DMS79 treated with DMSO at 0.1 percent for 48 hours (cell line): ENCODE data around the gene OR52B2.

ENCODE experiments used
- DNase-seq: peaks from one replicate; lab custom pipeline; 2025; lab: John Stamatoyannopoulos, UW

Gene OR52B2

DNA sequence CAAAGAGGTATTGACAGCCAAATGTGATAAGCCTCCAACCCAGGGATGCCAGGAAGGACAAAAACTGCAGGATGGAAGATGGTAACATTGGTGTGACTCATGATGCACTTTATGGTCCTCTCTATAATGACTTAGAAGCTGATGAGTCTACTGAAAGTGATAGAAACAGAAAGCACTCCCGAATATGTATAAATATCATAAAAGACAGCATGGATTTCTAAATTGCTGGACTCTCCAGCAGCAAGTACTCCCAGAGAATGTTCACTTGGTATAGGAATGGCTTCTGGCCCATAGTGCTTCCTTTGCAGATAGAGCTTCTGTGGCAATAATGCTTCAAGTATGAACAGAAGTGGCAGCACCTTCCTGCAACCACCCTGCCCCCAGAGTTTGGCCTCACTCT, at the start of gene OR52B2:
Gene OR52B2 (minus strand): TSS at position 101 of the 400 bp plus-strand sequence. CDS start 0 bp downstream, at position 101.
- DNase-seq, result no peak

DNA sequence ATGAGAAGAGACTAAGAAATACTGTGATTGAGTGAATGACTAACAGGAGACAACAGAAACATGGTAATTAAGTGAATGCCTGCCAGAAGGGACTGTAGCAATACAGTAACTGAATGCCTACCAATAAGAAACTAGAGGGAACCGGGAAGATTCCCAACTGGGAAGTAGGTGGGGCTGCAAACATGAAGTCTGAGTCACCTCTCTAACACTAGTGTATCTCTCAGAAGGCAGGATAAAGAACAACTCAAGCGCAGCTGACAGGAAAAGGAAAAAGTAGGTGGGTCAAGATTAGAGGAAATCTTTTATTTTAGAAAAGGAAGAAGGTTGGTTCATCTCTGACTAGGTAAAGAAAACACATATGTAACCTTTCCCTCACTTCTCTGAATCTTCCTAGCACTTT, 49.2 kb upstream of the OR52B2 start:
- no peak for DNase-seq

DNA sequence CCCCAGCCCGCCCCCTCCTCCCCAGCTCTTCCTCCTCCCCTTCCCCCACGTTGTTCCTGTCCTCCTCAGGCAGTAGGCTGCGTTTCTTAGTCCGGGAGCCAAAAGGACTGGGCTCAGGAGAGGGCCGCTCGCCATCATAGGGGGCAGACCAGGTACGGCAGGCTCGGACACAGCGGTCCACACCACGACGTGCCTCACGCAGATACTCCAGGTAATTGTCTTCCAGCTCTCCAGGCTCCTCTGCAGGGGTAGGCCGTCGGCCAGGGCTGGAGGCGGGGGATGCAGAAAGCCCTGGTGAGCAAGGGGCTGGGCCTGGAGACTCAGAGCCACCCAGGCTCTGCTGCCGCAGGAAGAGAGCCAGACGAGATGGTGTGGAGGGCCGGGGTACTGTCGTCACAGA, 47.6 kb upstream of the OR52B2 start:
- no peak for DNase-seq

DNA sequence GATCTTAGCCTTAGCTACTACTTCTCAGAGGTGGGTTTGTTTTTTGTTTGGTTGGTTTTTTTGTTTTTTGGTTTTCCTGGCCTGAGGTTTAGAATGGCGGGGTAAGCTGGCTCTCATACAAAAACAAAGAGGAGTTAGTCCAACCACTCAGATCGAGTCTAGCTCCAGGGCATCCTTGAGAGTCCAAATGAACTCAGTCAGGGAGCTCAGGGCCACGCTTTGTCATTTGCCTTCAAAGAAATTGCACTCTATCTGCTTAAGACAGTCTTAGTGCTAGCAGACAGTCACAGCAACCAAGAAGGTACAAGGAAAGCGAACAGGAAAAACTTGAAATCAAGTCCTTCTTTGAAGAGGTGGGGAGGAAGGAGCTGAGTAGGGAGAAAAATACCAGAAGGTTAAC, 46.4 kb upstream of the OR52B2 start:
- DNase-seq, result no peak

DNA sequence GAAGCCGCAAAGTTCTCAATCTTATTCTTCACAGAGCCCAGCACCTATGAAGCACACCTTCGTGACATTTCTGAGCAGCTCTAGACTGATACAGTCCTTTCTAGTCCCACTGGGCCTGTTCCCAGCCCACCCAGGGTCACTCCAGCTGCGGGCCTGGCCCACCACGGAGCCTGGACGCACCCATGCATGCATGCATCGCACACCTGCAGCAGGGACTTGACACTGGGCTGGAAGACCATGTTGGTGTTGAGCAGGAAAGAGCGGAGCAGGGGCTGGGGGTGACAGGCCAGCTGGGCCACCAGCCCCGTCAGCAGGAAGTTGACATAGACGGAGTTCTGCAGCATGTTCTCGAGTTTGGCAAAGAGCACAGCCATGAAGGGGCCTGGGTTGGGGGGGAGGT, 44.4 kb upstream of the OR52B2 start:
- no peak for DNase-seq

DNA sequence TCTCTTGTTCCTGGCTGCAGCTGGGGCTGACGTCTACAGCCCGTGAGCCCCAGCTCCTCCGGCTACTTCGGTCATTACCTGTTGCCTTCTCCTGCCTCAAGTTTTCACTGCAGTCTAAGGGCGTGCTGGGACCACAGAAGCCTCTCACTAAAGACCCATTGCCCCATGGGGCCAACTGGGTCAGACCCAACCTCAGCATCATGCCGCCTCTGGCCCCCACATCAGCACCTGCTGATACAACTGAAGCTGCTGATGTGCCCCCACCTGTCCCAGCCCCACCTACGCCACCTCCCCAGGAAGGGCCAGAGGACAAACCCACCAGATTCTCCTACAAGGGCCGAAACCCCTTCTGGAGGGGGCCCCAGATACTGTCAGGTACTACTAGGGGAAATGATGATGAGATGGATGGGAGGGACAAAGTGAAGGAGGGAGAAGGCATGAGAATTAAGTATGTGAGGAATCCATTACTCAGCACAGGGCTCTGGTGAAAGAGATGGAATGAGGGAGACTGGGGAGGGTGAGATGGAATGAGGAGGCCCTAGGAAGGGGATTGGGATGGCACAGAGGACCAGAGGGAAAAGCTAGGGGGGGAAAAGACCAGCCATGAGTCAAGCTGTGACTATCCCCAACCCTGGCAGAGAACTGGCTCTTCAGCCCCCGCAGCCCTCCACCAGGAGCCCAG, 40.3 kb upstream of the OR52B2 start:
- DNase-seq, result no peak

DNA sequence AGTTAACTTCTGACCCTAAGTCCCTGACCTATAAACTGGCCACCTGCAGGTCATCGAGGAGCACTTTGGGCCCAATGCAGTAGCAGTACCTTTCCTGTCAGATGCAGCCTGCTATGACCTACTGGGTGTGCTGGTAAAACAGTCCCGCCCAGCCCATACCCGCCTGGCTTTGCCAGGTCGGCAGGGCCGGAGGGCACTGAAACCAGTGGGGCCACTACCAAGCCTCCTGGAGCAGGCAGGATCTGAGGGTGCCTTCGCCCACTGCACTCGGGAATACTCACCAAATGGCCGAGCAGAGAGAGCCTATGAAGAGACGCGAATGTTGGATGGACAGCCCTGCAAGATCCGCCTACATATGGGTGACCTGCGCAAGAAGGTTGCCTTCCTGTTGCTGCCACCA, 39.7 kb upstream of the OR52B2 start:
- DNase-seq, result no peak

DNA sequence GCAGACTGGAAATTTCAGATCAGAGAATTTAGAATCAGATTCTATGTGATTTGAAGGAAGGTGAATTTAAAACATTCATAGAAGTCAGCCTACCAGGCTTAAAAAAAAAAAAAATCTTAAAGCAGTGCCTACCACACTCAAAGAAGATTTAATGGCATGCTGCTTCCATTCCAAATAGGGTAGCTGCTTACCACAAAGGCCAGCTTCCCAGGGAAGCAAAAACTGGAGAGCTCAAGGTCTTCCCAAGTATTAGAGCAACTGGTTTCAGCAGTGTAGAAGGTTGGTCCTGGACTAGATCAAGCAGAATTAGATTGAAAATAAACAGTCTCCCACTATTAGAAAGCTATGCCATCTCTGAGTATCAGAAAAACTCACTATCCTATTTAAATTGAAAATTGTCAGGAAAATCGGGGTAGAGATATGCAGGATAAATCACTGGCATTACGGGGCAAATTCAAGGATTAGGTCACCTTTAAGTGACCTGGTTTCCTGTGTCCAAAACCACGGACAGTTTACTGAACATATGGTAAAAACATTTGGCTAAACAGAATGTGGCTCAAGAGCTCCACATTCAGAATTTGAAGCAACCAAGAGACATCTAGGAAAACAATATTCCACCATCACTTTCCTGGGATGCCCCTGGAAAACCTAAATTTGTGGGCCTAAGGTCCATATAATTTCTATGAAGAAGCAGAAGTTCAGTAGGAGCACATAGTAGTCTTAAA, 36.5 kb upstream of the OR52B2 start:
- DNase-seq, result no peak

DNA sequence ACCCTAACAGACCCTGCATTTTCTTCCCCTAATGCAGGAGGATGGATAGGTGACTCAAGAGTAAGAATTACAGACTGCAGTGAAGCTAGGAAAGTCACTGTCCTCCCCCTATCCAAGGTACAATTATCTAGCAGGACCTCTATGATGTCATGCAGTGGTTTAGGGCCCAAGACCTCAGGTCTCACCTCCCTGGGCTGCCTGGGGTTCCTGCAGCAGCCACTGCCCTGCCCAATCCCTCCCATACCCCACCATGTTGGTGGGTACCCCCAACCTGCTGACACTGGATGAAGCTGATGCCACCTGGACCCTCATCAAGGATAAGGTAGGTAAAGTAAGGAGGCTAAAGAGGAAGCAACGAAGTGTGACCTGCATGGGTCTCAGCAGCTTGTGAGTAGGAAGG, 35.2 kb upstream of the OR52B2 start, which contains the start of gene C11orf42:
Gene C11orf42 (plus strand): TSS at position 192 of the 400 bp plus-strand sequence. CDS start 59 bp downstream, at position 251.
- no peak for DNase-seq

DNA sequence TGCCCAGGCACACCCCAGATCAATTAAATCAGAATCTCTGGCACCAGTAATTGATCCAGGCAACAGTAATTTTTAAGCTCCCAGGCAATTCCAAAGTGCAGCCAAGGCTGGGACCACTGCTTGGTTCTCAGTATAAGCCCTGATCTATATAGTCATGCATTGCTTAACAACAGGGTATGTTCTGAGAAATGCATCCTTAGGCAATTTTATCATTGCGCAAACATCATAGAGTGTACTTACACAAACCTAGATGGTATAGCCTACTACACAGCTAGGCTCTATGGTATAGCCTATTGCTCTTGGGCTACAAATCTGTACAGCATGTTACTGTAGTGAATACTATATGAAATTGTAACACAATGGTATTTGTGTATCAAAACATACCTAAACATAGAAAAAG, 34.6 kb upstream of the OR52B2 start:
- DNase-seq, result no peak

DNA sequence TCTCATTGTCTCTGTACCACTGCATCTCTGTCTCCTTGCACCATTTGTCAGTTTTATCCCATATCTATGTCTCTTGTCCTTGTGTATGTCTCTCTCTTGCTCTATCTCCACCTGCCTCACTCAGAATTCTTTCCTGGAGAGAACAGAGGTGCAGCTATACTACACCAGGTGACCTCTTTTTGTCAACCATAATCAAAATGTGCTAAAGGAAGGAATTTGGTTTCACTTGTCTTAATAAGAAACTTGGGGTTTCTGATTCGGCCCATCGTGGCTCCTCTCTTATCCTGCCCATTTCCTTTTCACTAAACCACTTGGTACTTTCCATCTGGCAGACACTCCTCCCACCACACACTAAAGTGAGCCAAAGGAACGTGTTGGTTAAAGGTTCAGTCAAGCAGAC, 33.2 kb upstream of the OR52B2 start:
- no peak for DNase-seq

DNA sequence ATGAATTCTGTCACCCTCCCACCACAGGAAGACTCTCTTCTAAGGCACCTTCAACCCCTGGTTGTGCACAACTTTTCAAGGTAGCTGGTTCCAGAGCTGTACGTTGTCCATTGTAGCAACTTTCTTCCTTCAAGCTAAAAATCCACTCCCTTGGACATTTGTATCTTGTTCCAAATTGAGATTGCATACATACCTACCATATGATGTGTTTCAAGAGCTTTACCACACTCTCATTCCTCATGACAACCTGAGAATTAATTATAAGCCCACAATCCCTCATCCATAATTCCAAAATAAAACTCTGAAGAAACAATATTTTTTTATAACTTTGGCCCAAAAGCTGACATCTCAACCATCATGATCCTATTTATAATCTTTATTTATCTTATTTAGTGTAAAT, 31.9 kb upstream of the OR52B2 start:
- DNase-seq, result no peak

DNA sequence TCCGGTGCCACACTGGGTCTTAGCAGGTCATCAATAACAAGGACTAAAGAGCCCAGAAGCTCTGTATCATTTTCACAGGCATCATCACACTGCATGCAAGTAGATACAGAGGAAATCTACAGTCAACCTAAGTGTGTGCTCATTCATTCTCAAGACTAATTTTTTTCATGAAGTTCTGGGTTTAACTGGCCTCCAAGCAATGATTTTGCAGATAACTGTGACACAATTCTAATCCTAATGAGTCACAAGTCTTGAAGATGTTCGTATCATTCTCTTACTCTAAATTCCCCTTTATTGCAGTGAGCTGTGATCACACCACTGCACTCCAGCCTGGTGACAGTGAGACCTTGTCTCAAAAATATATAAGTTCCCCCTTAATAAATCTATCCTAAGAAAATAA, 31.4 kb upstream of the OR52B2 start:
- no peak for DNase-seq

DNA sequence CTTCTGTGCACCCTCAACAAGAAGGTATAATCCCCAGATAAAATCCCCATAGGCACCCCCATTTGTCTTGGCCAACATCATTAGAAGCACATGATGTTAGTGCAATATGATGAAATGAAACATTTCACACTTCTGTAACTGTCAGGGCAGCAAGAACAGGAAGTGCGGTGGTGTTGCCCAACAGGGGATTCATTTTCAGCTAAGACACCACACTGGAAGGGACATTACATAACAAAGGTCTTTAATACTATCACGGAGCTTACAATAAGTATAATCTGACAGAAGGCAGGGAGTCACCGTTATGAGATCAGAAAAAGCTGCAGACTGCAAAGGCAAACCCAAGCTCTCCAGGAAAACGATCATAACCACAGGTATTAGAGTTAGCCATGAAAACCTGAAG, 30.8 kb upstream of the OR52B2 start:
- no peak for DNase-seq

DNA sequence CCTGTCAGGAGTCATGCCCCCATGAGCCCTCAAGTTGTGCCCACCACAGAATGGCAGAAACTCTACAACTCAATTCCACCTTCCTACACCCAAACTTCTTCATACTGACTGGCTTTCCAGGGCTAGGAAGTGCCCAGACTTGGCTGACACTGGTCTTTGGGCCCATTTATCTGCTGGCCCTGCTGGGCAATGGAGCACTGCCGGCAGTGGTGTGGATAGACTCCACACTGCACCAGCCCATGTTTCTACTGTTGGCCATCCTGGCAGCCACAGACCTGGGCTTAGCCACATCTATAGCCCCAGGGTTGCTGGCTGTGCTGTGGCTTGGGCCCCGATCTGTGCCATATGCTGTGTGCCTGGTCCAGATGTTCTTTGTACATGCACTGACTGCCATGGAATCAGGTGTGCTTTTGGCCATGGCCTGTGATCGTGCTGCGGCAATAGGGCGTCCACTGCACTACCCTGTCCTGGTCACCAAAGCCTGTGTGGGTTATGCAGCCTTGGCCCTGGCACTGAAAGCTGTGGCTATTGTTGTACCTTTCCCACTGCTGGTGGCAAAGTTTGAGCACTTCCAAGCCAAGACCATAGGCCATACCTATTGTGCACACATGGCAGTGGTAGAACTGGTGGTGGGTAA, 29.2 kb upstream of the OR52B2 start, which contains the start of gene OR52W1:
Gene OR52W1 (plus strand): TSS at position 51 of the 637 bp plus-strand sequence. CDS start 0 bp downstream, at position 51.
- no peak for DNase-seq

DNA sequence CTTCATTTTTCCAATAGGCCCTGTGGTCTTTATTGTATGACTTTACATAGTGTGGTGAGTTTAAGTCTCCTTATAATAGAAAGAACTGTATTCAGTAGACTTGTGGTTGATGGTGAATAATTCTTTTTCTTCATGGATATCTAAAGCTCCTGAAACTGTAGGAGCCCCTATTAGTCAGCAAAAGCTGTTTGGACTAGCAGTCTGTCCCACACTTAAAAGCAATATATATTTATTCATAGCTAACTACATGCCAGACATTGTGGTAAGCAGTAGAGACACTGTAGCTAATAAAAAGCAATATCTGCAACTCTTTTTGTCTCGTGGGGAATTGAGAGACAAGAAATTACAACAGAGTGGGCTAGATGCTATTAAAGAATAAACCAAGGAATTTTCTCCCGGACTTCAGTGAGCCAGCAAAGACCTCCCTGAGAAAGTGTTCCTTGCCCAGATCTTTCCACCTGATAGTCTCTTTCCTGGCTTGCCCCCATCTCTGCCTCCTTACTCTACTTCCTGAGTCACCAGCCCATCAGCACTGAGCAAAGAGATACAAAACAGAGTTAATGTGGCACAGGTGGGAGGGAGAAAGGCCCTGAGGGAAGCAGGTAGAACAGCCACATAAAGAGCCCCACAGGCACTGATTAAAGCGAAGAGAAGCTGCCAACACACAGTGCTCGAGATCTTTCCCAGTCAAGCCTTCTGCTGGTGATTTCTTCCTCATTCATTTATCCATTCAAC, 27.5 kb upstream of the OR52B2 start:
- DNase-seq, result no peak

DNA sequence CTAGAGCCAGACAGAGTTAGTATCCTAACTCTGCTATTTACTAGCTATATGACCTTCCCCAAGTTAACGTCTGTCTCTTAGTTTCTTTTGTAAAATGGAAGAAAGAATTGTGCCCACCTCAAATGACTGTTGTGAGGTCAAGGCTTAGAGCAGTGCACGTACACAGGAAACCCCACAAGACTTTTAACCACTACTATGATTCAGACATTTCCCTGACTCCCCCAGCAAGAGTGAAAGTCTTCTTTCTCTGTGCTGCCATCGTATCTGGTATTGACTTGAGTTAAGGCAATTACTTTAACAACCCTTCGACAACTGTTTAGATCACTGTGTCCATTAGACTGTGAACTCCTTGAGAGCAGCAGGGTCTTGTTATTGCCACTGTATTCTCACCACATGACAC, 26.3 kb upstream of the OR52B2 start:
- DNase-seq, result no peak

DNA sequence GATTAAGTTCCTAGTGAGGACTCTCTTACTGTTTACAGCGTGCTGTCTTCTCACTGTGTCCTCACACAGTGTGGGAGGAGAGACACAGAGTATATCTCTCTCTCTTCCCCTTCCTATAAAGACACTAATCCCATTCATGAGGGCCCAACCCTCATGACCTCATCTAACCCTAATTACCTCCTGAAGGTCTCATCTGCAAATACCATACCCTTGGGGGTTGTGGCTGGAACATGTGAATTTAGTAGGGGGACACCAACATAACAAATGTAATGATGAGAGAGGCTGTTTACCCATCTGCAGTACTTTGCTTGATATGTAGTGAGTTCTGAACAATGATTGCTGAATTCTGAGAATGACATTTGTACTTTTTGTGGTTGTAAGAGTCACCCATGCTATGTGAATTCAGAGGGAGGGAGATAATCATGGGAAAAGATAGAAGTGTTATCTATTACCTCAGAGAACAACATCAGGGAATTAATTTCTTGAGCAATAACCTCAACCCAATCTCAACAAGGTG, 24.0 kb upstream of the OR52B2 start:
- no peak for DNase-seq

DNA sequence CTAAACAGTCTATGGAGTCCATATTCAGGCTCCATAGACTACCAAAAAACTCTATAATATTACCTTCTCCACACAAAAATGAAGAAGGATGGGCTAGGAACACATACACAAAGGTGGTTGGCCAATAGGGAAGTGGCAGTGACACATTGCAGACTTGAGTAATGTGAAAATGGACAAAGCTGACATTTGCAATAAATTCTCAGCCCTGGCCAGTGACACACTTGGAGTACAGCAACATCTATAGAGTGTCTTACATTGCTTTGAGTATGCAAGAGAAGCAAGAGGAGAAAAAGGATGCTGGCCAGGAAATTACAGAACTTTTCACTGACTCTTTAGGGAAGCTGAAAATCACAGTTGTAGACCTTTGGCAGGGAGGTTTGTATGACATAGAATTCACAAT, 21.6 kb upstream of the OR52B2 start:
- no peak for DNase-seq

DNA sequence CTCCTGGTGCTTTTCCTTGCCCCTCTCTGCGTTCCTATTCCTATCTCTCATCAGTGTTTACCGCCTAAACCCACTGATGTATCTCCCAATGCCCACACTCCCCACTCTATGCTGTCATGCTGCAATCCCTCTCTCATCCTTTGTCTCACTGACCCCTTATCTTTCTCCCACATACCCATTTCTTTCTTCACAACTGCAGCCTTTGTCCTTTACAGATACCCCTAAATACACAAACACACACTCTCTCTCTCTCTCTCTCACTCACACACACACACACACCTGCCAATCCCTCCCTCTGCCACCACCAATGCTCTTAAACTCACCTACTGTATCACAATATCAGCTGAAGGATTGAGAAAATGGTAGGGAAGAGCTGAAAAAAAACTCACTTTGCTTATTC, 5.3 kb upstream of the OR52B2 start:
- DNase-seq, result no peak

DNA sequence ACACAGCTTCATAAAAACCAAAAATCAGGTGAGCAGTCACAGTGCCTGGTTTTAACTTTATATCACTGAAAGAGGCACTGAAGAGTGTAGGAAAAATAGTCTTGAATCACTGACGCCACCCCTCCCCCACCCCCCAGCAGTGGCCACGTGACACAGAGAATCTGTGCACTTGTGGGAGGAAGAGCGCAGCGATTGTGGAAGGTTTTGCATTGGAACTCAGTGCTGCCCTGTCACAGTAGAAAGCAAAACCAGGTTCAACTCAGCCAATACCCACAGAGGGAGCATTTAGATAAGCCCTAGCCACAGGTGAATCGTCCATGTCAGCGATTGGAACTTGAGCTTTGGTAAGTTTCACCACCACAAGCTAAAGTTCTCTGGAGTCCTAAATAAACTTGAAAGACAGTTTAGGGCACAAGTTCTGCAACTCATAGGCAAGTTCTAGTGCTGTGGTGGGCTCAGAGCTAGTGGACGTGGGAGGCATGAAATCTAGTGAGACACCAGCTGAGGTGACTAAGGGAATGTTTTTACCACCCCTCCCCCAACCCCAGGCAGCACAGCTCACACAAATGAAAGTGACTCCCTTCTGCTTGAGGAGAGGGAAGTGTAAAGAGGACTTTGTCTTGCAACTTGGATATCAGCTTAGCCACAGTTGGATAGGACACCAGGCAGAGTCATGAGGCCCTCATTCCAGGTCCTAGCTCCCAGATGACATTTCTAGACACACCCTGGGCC, 13.3 kb downstream of the OR52B2 start:
- DNase-seq, result no peak
